HG03558 (cell line): ENCODE results near the gene EEIG2.

Source experiments
- ATAC-seq: cut with Tn5 transposase; IDR thresholded peaks from one replicate; pipeline ENCODE4 v1.9.1; 2021; ENCODE audit warnings: moderate number of reproducible peaks; ENCODE audit not compliant: unreplicated experiment; ENCODE audit errors: extremely low read depth

The EEIG2 gene

DNA sequence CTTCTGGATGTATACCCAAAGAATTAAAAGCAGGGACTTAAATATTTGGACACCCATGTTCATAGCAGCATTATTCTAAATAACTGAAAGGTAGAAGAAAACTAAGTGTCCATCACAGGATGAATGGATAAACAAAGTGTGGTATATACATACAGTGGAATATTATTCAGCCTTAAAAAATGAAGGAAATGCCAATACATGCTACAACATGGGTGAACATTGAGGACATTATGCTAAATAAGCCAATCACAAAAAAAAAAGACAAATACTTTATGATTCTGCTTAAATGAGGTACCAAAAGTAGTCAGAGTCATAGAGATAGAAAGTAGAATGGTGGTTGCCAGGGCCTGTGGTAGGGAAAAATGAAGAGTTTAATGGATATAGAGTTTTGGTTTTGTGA, 14.1 kb downstream of the EEIG2 start:
- ATAC-seq = no peak

- no peak for ATAC-seq
These were observed 15.5 kb downstream of the EEIG2 start for GRCh38 chr1:108575375-108575774.

GRCh38 chr1:108583757-108584427, 24.0 kb downstream of the EEIG2 start:
- no peak for ATAC-seq

DNA sequence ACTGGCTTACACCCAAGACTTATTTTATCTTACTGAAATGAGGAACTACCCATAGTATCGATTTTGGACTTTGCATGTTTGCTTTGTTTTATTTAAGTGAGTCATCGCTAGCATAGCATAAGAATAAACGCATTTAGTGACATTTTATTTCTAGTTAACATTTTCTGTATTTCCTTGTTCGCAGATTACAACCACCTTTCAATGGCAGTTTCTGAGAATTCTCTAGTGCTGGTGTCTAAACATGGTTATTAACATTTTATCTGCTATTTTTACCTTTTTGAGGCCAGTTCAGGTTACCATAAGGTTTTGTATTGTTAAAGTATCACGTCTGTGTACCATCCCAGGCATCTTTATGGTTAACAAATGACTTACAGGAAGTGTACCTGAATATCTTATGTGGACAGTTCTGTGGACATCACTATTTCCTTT, 24.5 kb downstream of the EEIG2 start:
- ATAC-seq = no peak

- no peak for ATAC-seq
These were observed 25.4 kb downstream of the EEIG2 start for GRCh38 chr1:108585313-108585712.

DNA sequence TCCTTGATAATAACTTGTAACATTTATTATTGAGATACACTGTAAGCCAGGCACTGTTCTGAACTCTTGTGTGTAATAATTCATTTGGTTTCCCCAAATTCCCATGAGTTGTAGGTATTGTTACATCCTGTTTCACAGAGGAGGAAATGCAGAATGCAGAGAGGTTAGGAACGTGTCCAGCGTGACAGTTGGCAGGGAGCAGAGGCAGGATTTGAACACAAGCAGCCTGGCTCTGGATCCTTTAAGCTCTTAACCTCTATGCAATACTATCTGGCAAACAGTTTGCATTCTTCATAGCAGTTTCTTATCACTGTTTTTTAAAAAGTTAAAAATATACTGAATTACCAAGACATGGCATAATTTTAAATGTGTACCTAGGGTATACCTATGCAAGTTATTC, 30.5 kb downstream of the EEIG2 start:
- ATAC-seq = no peak

- no peak for ATAC-seq
These were observed 31.1 kb downstream of the EEIG2 start for GRCh38 chr1:108590957-108591356.

GRCh38 chr1:108591466-108591865, 31.6 kb downstream of the EEIG2 start:
- no peak for ATAC-seq

- no peak for ATAC-seq
These were observed 32.3 kb downstream of the EEIG2 start for GRCh38 chr1:108592030-108592759.

DNA sequence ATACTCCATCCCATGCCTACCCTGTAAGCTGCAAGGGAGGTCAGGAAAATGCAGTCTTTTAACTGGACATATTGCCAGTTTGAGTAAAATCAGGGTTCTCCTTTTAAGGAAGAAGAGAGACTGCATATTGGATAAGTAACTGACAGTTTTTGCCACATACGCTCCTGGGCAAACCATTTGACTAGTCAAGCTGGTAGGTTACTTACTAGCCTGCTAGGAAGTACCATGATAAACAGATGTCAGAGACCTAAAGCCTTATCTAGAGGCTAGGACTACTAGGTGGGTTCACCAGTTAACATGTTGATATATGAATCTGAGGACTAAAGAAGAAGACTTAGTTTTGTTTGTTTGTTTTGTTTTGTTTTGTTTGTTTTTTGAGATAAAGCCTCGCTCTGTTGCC, 33.5 kb downstream of the EEIG2 start:
- no peak for ATAC-seq

DNA sequence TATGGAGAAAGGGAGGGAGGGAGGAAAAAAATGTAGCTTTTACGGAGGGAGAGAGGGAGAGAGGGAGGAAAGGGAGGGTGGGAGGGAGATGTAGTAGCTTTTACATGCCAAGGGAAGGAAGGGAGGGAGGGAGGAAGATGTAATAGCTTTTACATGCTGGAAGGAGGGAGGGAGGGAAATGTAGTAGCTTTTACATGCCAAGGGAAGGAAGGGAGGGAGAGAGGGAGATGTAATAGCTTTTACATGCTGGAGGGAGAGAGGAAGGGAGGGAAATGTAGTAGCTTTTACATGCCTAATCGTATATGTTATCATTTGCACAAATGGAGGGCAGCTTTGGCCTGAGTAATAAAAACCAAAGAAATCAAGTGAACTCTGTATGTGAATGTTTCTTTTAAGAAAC, 35.6 kb downstream of the EEIG2 start:
- no peak for ATAC-seq

GRCh38 chr1:108597041-108597440, 37.1 kb downstream of the EEIG2 start:
- ATAC-seq = no peak

DNA sequence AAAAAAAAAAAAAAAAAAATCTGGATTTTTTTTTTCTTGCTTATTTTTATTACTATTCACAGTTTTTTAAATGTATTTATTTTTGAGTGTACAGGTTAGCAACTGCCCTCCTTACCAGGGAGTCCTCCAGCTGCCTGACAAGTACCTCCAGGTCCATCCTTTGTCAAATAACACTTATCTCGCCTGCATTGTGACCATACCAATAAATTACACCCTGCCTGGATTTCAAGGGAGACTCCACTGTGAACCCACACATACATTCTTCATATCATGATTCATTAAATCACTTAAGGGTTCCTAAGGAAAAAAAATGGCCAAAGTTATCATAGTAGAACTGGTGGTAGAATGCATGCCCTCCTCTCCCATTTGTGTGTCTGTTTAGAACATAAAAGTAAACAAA, 38.4 kb downstream of the EEIG2 start:
- no peak for ATAC-seq

GRCh38 chr1:108600504-108600903, 40.6 kb downstream of the EEIG2 start:
- no peak for ATAC-seq

- no peak for ATAC-seq
These were observed 42.0 kb downstream of the EEIG2 start for GRCh38 chr1:108601708-108602410.

- no peak for ATAC-seq
These were observed 45.7 kb downstream of the EEIG2 start for GRCh38 chr1:108605633-108606032.

GRCh38 chr1:108606478-108606877, 46.6 kb downstream of the EEIG2 start:
- no peak for ATAC-seq

GRCh38 chr1:108609483-108610049, 49.7 kb downstream of the EEIG2 start:
- no peak for ATAC-seq
